ENCODE results near the gene PEAR1.
A peak's percentile ranks its signal among the peaks of the same experiment; 100 is the strongest.

Gene PEAR1

DNA sequence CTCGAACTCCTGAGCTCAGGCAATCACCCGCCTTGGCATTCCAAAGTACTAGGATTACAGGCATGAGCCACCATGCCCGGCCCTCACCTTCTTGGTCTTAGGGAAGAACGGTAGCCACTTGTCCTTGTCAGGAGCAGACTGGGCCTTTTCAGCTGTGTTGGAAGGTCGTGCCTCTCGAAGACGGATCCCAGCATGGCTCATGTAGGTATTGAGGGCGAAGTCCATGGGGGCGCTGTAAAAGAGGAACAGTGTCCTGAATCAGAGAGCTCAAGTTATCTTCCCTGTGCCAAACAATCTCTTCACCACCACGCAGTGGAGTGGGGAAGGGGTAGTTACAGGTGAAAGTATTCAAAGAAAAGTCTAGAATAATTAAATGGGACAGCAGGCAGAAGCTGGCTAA, 62.8 kb downstream of the PEAR1 start:
- no peak overlapping the region for H3K4me3 ChIP-seq (ENCODE audit: low read depth, low read length)
- no peak for DNase-seq (ENCODE audit: low read depth)
- TF ChIP-seq MAX (IDR thresholded peaks at IDR 0.05; ENCODE audit: low read depth, low read length) (no peak), POLR2A (IDR thresholded peaks at IDR 0.05; ENCODE audit: extremely low read depth, insufficient read length) (no peak), MYC (IDR thresholded peaks at IDR 0.05; ENCODE audit: low read depth, low read length) (no peak)
- TF ChIP-seq, protein P1, sequence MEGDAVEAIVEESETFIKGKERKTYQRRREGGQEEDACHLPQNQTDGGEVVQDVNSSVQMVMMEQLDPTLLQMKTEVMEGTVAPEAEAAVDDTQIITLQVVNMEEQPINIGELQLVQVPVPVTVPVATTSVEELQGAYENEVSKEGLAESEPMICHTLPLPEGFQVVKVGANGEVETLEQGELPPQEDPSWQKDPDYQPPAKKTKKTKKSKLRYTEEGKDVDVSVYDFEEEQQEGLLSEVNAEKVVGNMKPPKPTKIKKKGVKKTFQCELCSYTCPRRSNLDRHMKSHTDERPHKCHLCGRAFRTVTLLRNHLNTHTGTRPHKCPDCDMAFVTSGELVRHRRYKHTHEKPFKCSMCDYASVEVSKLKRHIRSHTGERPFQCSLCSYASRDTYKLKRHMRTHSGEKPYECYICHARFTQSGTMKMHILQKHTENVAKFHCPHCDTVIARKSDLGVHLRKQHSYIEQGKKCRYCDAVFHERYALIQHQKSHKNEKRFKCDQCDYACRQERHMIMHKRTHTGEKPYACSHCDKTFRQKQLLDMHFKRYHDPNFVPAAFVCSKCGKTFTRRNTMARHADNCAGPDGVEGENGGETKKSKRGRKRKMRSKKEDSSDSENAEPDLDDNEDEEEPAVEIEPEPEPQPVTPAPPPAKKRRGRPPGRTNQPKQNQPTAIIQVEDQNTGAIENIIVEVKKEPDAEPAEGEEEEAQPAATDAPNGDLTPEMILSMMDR (IDR thresholded peaks at IDR 0.05; ENCODE audit: low read depth, low read length) = no peak

DNA sequence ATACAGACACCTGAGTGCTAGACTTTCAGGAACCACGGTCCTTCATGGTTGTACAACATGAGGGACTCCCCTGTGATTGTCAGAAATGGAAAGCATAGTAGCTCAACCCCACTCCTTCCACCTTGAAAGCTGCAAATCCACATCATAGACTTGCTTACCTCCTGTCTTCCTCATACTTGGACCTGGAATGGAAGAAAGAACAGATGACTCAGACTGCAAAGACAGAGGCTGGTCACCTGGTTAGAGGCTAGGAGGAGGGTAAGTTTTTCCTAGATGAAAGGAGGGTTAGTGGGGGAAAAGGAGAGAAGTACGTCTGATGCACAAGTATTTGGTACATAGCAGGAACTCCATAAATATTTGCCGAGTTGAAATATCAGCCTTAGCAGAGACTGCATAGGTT, 64.1 kb downstream of the PEAR1 start:
- TF ChIP-seq, protein P1 (IDR thresholded peaks at IDR 0.05; ENCODE audit: low read depth, low read length) = no peak
- TF ChIP-seq MAX (IDR thresholded peaks at IDR 0.05; ENCODE audit: low read depth, low read length) = no peak
- TF ChIP-seq MYC (IDR thresholded peaks at IDR 0.05; ENCODE audit: low read depth, low read length) = no peak
- H3K4me3 ChIP-seq (ENCODE audit: low read depth, low read length) = no peak overlapping the region
- no peak for DNase-seq (ENCODE audit: low read depth)

DNA sequence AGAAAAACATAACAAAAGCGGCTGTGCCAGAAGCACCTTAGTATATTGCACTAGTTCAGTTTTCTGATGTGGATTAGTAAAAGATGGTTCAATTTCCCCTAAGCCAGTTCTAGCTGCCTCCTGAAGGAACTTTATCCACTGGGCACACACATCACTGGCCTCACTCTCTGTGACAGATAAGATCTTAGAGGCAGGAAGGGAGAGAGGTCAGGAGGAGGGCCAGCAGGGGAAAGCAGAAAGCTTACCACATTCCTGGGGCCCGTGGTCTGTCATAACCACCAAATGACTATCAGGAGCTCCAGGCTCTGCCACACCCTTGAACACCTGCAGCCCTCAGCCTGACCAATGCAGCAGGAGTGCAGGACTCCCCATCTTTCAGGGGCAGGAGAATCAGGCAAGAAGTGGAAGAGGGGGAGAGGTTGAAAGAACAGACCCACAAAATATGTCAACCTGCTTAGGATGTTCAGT, 64.8 kb downstream of the PEAR1 start:
- H3K4me3 ChIP-seq (ENCODE audit: low read depth, low read length) = no peak overlapping the region
- peak; percentile 35 for DNase-seq (ENCODE audit: low read depth)
- TF ChIP-seq MYC (IDR thresholded peaks at IDR 0.05; ENCODE audit: low read depth, low read length) (no peak), MAX (IDR thresholded peaks at IDR 0.05; ENCODE audit: low read depth, low read length) (no peak)
- TF ChIP-seq, protein P1 (IDR thresholded peaks at IDR 0.05; ENCODE audit: low read depth, low read length) = no peak

- H3K4me3 ChIP-seq (ENCODE audit: low read depth, low read length) = no peak overlapping the region
- no peak for DNase-seq (ENCODE audit: low read depth)
- TF ChIP-seq MAX (IDR thresholded peaks at IDR 0.05; ENCODE audit: low read depth, low read length) (no peak), MYC (IDR thresholded peaks at IDR 0.05; ENCODE audit: low read depth, low read length) (no peak), POLR2A (IDR thresholded peaks at IDR 0.05; ENCODE audit: extremely low read depth, insufficient read length) (no peak)
- TF ChIP-seq, protein P1 (IDR thresholded peaks at IDR 0.05; ENCODE audit: low read depth, low read length) = no peak
These were observed 65.9 kb downstream of the PEAR1 start for GRCh38 chr1:156959414-156959813.

GRCh38 chr1:156959925-156960324, 66.4 kb downstream of the PEAR1 start:
- no peak overlapping the region for H3K4me3 ChIP-seq (ENCODE audit: low read depth, low read length)
- no peak for DNase-seq (ENCODE audit: low read depth)
- TF ChIP-seq MAX (IDR thresholded peaks at IDR 0.05; ENCODE audit: low read depth, low read length) (no peak), POLR2A (IDR thresholded peaks at IDR 0.05; ENCODE audit: extremely low read depth, insufficient read length) (no peak), MYC (IDR thresholded peaks at IDR 0.05; ENCODE audit: low read depth, low read length) (no peak)
- TF ChIP-seq, protein P1 (IDR thresholded peaks at IDR 0.05; ENCODE audit: low read depth, low read length) = no peak

DNA sequence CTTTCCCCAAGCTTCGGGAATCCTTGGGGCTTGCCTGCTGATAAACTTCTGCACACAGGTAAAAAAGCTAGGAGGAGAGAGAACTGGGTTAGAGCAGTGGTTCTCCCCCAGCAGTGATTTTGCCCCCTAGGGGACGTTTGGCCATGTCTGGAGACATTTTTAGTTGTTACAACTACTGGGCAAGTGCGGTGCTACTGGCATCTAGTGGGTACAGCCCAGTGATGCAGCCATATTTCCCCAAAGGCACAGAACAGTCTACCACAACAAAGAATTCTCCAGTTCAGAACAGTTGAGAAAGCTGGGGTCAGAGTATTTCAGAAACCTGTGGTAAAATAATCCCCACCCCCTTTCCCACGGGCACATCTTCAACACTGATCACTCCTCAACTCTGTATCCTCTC, 68.2 kb downstream of the PEAR1 start:
- TF ChIP-seq POLR2A (IDR thresholded peaks at IDR 0.05; ENCODE audit: extremely low read depth, insufficient read length) = no peak
- TF ChIP-seq, protein P1 (IDR thresholded peaks at IDR 0.05; ENCODE audit: low read depth, low read length) = peak; percentile 29
- no peak overlapping the region for H3K4me3 ChIP-seq (ENCODE audit: low read depth, low read length)
- DNase-seq (ENCODE audit: low read depth) = peak; percentile 38

All from NB4 (cell line).